SU-DHL-6 (cell line): ENCODE measurements around the gene KIF3B.

Experiments used
- H2AFZ ChIP-seq: fragments of 200-600 bp; sonication (generic); 2 replicates; pipeline ENCODE4 v1.6.1; 2014; ENCODE audit warnings: low read depth, mild to moderate bottlenecking, moderate library complexity, mixed read lengths, antibody characterized with exemption, low read length; ENCODE audit not compliant: severe bottlenecking
- H3F3A ChIP-seq: fragments of 200-600 bp; shearing (Covaris generic); 2 replicates; pipeline ENCODE4 v1.6.0; 2016; ENCODE audit warnings: antibody characterized with exemption, mild to moderate bottlenecking; ENCODE audit not compliant: insufficient read depth
- H3K27ac ChIP-seq: fragments of 200-600 bp; sonication (generic); 2 replicates; pipeline ENCODE4 v1.5.1; 2016; ENCODE audit warnings: low read depth, mild to moderate bottlenecking, low read length, moderate library complexity, mixed read lengths
- H3K27me3 ChIP-seq: fragments of 200-600 bp; sonication (generic), shearing (Covaris generic); 2 replicates; pipeline ENCODE4 v1.6.0; 2014; ENCODE audit warnings: mild to moderate bottlenecking, low read length
- H3K36me3 ChIP-seq: fragments of 200-600 bp; sonication (generic); 2 replicates; pipeline ENCODE4 v1.6.1; 2014; ENCODE audit warnings: mild to moderate bottlenecking, low read length, mixed read lengths
- H3K4me2 ChIP-seq: fragments of 300-600, 200-600 bp; shearing (Covaris generic), sonication (generic); 2 replicates; pipeline ENCODE4 v1.6.0; 2014; ENCODE audit warnings: low read length, low read depth, mild to moderate bottlenecking; ENCODE audit not compliant: poor library complexity, severe bottlenecking
- H3K4me3 ChIP-seq: fragments of 200-600 bp; sonication (generic); 2 replicates; pipeline ENCODE4 v1.5.1; 2014; ENCODE audit warnings: antibody characterized with exemption, low read length, mild to moderate bottlenecking, mixed read lengths; ENCODE audit not compliant: insufficient read depth, poor library complexity, severe bottlenecking
- H3K79me2 ChIP-seq: fragments of 200-600 bp; sonication (generic); 2 replicates; pipeline ENCODE4 v1.6.1; 2014; ENCODE audit warnings: mild to moderate bottlenecking, low read length, moderate library complexity; ENCODE audit not compliant: insufficient read depth
- H3K9ac ChIP-seq: fragments of 200-600 bp; sonication (generic); 2 replicates; pipeline ENCODE4 v1.7.0; 2014; ENCODE audit warnings: mild to moderate bottlenecking, low read length
- H3K9me2 ChIP-seq: fragments of 200-600 bp; sonication (generic); replicated peaks from 2 replicates; pipeline ENCODE4 v1.6.1; 2014; ENCODE audit warnings: low read length; ENCODE audit not compliant: insufficient read depth
- H3K9me3 ChIP-seq: fragments of 200-600 bp; sonication (generic); 2 replicates; pipeline ENCODE4 v1.6.1; 2014; ENCODE audit warnings: low read length, mixed read lengths; ENCODE audit not compliant: insufficient read depth
- H4K20me1 ChIP-seq: fragments of 200-600 bp; sonication (generic); 2 replicates; pipeline ENCODE4 v1.6.1; 2014; ENCODE audit warnings: low read depth, mild to moderate bottlenecking, antibody characterized with exemption, low read length, moderate library complexity, mixed read lengths
- CTCF ChIP-seq: fragments of 200-600 bp; sonication (generic); IDR thresholded peaks from one replicate; pipeline ENCODE4 v1.5.1; 2017; ENCODE audit warnings: antibody characterized with exemption, mild to moderate bottlenecking, low read length, moderate library complexity; ENCODE audit not compliant: insufficient read depth, poor library complexity, severe bottlenecking
- EZH2phosphoT487 ChIP-seq: fragments of 200-600 bp; sonication (generic), shearing (Covaris generic); conservative IDR thresholded peaks from 2 replicates; pipeline ENCODE4 v1.6.1; 2018; ENCODE audit warnings: mild to moderate bottlenecking, antibody characterized with exemption, low read length, moderate library complexity, mixed read lengths

KIF3B gene

GRCh38 chr20:32302507-32302872 is 25.0 kb downstream of the KIF3B start:
- Histone ChIP-seq H3F3A (no peaks in the 10 kb centered on the region), H3K9me2 (no peaks in the 10 kb centered on the region)

GRCh38 chr20:32304131-32304746 is 26.8 kb downstream of the KIF3B start:
- Histone ChIP-seq H3K27me3 (no peaks in the 10 kb centered on the region), H3K79me2 (peaks cover 76% of the 10 kb centered on the region), H4K20me1 (no peaks in the 10 kb centered on the region), H3K9ac (no peak overlapping the region), H3K27ac (no peak overlapping the region), H3K4me2 (no peak overlapping the region), H3K36me3 (no peaks in the 10 kb centered on the region), H3K4me3 (no peak overlapping the region), H2AFZ (no peak overlapping the region), H3F3A (no peaks in the 10 kb centered on the region), H3K9me2 (no peaks in the 10 kb centered on the region), H3K9me3 (no peaks in the 10 kb centered on the region)
- TF ChIP-seq CTCF (no peak), EZH2phosphoT487 (no peak)

More at GRCh38 chr20:32302507-32302872, 25.0 kb downstream of the KIF3B start:
- H4K20me1 ChIP-seq = 0 out of 2 replicates have a peak, but pooled peaks cover 3% of the 10 kb centered on the region
- no peak overlapping the region for H3K27ac ChIP-seq
- H3K36me3 ChIP-seq = no peaks in the 10 kb centered on the region
- H3K9ac ChIP-seq = no peak overlapping the region
- peaks cover 81% of the 10 kb centered on the region for H3K79me2 ChIP-seq
- no peaks in the 10 kb centered on the region for H3K27me3 ChIP-seq
- TF ChIP-seq CTCF (no peak), EZH2phosphoT487 (no peak)
- no peak overlapping the region for H2AFZ ChIP-seq
- H3K4me3 ChIP-seq = no peak overlapping the region
- H3K4me2 ChIP-seq = no peak overlapping the region
- no peaks in the 10 kb centered on the region for H3K9me3 ChIP-seq

GRCh38 chr20:32312718-32313424 is 35.4 kb downstream of the KIF3B start:
- peaks cover 4% of the 10 kb centered on the region; the same call in 1 of the 2 replicates for H4K20me1 ChIP-seq
- no peaks in the 10 kb centered on the region for H3K9me3 ChIP-seq
- no peaks in the 10 kb centered on the region for H3K9me2 ChIP-seq
- H3F3A ChIP-seq = 0 out of 2 replicates have a peak, but pooled peaks cover 4% of the 10 kb centered on the region
- no peak overlapping the region for H3K4me3 ChIP-seq
- H3K79me2 ChIP-seq = peaks cover 41% of the 10 kb centered on the region
- no peaks in the 10 kb centered on the region for H3K27me3 ChIP-seq
- no peak overlapping the region for H3K9ac ChIP-seq
- H3K27ac ChIP-seq = no peak overlapping the region
- peaks cover 10% of the 10 kb centered on the region; the same call in 1 of the 2 replicates for H3K36me3 ChIP-seq
- H2AFZ ChIP-seq = no peak overlapping the region
- no peak for TF ChIP-seq CTCF
- TF ChIP-seq EZH2phosphoT487 = no peak
- H3K4me2 ChIP-seq = no peak overlapping the region
